ENCODE results near the gene SENP5. TPM values are rescaled to one million over a fixed set of nuclear protein-coding genes. Genes with fewer than 3 reads are reported as not detected.

Gene SENP5
- total RNA-seq, 1 experiment from 2014 or later, result 30.4 TPM

GRCh38 chr3:196938124-196938523 lies 70.4 kb downstream of the SENP5 start:
- H4K8ac ChIP-seq (replicated peaks; ENCODE audit: insufficient read length, low read depth, low read length), result no peak overlapping the region
- no peak overlapping the region for H3K9ac ChIP-seq (ENCODE audit: extremely low read depth, insufficient read length, low read length)
- no peak overlapping the region for H3K56ac ChIP-seq (ENCODE audit: insufficient read length, low read depth, low read length)
- Mint-ChIP-seq H3K27ac (peak overlapping the region in 1 of 3 experiments; percentile 74; a peak in 3 of 7 replicates), H3K4me1 (peaks cover 4 to 16% of the 10 kb centered on the region in 2 experiments), H3K9me3 (no peaks in the 10 kb centered on the region; a peak in 1 of 5 replicates), H3K27me3 (ENCODE audit: low read depth) (peaks cover 2% of the 10 kb centered on the region; the same call in 1 of the 2 replicates), H3K36me3 (ENCODE audit: insufficient read depth in 1 of 3, low read depth in 3 of 3) (peaks cover 43 to 76% (median 54%) of the 10 kb centered on the region in 3 experiments; a peak in 6 of 7 replicates), H3K4me3 (no peak overlapping the region)
- H3K9me3 ChIP-seq (ENCODE audit: control insufficient read depth, low read depth, low read length), result no peaks in the 10 kb centered on the region
- H3K27ac ChIP-seq (ENCODE audit: insufficient read length, low read depth, low read length), result no peak overlapping the region
- H3K79me2 ChIP-seq (ENCODE audit: insufficient read depth, low read length), result peaks cover 12% of the 10 kb centered on the region; the same call in 1 of the 2 replicates
- H3T11ph ChIP-seq (ENCODE audit: low read length), result no peak overlapping the region
- H2BK15ac ChIP-seq (ENCODE audit: low read depth, low read length), result no peak overlapping the region
- H4K5ac ChIP-seq (ENCODE audit: insufficient read length, low read depth, low read length), result no peak overlapping the region
- no peaks in the 10 kb centered on the region for H4K20me1 ChIP-seq (ENCODE audit: control insufficient read depth, insufficient read depth, insufficient read length)
- H3K18ac ChIP-seq (ENCODE audit: insufficient read length, low read depth, low read length), result no peak overlapping the region
- no peak overlapping the region for H2AK5ac ChIP-seq (ENCODE audit: insufficient read length, low read length)
- no peaks in the 10 kb centered on the region for H3K27me3 ChIP-seq (ENCODE audit: insufficient read depth, low read length)
- no peak overlapping the region for H2AFZ ChIP-seq (ENCODE audit: low read length)
- no peak overlapping the region for H2BK12ac ChIP-seq (ENCODE audit: insufficient read length, low read depth, low read length)
- no peak overlapping the region for H2BK120ac ChIP-seq (ENCODE audit: low read depth, low read length, poor library complexity, severe bottlenecking)
- no peak overlapping the region for H3K4ac ChIP-seq (ENCODE audit: low read depth, low read length)
- H3K23ac ChIP-seq (ENCODE audit: insufficient read length, low read depth, low read length), result no peak overlapping the region
- peaks cover 6% of the 10 kb centered on the region for H3K23me2 ChIP-seq (ENCODE audit: insufficient read length, low read depth, low read length, poor library complexity, severe bottlenecking)
- DNase-seq, result no peak
- WGBS (ENCODE audit: extremely low coverage, insufficient read length, low lambda C conversion rate), result no CpG with 5 or more reads among the region's 2 CpGs
- no peaks in the 10 kb centered on the region for H3K4me1 ChIP-seq (ENCODE audit: insufficient read depth, low read length)
- no peak overlapping the region for H3K4me2 ChIP-seq (ENCODE audit: insufficient read depth, insufficient read length, low read length)
- no peak overlapping the region for H2BK5ac ChIP-seq (ENCODE audit: insufficient read length, low read length)
- H3K14ac ChIP-seq (ENCODE audit: insufficient read depth, low read length), result no peak overlapping the region
- peaks cover 3% of the 10 kb centered on the region for H3K79me1 ChIP-seq (ENCODE audit: insufficient read depth, low read depth, low read length, poor library complexity, severe bottlenecking)
- H4K91ac ChIP-seq (ENCODE audit: insufficient read length, low read depth, low read length), result no peak overlapping the region
- TF ChIP-seq CTCF (conservative IDR thresholded peaks at IDR 0.05), result no peak
- no peak overlapping the region for H2BK20ac ChIP-seq (ENCODE audit: low read depth, low read length, poor library complexity, severe bottlenecking)

Measured in H9 (cell line).